ENCODE results near the gene ADGRG6. TPM values are rescaled to one million over a fixed set of nuclear protein-coding genes. Genes with fewer than 3 reads are reported as not detected.

Gene ADGRG6
- total RNA-seq, 1 donor from 2014 or later: 0.39 TPM

- no peak overlapping the region for H3K4me3 ChIP-seq
- H3K27me3 ChIP-seq: no peaks in the 10 kb centered on the region
- H4K20me1 ChIP-seq (ENCODE audit: low read depth): no peaks in the 10 kb centered on the region
- H3K79me2 ChIP-seq (ENCODE audit: low read depth): no peaks in the 10 kb centered on the region
- no peak overlapping the region for H2AFZ ChIP-seq (replicated peaks)
- Mint-ChIP-seq H3K9me3 (no peaks in the 10 kb centered on the region), H3K27me3 (ENCODE audit: insufficient read depth, low read depth) (peaks cover 2% of the 10 kb centered on the region), H3K4me1 (peaks cover 4% of the 10 kb centered on the region), H3K36me3 (no peaks in the 10 kb centered on the region), H3K4me3 (no peak overlapping the region), H3K27ac (no peak overlapping the region)
- H3K36me3 ChIP-seq: no peaks in the 10 kb centered on the region
- H3F3A ChIP-seq (ENCODE audit: low read depth): no peaks in the 10 kb centered on the region
- TF ChIP-seq CTCF (IDR thresholded peaks at IDR 0.05): no peak
- H3K27ac ChIP-seq: no peak overlapping the region
- H3K4me2 ChIP-seq: no peak overlapping the region
- H3K9me3 ChIP-seq (ENCODE audit: low read depth): no peaks in the 10 kb centered on the region
- H3K4me1 ChIP-seq: no peaks in the 10 kb centered on the region
- no peak for DNase-seq (ENCODE audit: low spot score)
- H3K9ac ChIP-seq: no peak overlapping the region
These were observed 181.2 kb downstream of the ADGRG6 start for GRCh38 chr6:142482974-142483373.

GRCh38 chr6:142485256-142485655, 183.4 kb downstream of the ADGRG6 start:
- H2AFZ ChIP-seq (replicated peaks): no peak overlapping the region

GRCh38 chr6:142489722-142490610, 188.2 kb downstream of the ADGRG6 start:
- H3K4me2 ChIP-seq: no peak overlapping the region
- Mint-ChIP-seq H3K4me3 (no peak overlapping the region), H3K36me3 (no peaks in the 10 kb centered on the region), H3K27me3 (ENCODE audit: insufficient read depth, low read depth) (no peaks in the 10 kb centered on the region), H3K9me3 (no peaks in the 10 kb centered on the region), H3K4me1 (peaks cover 4% of the 10 kb centered on the region), H3K27ac (no peak overlapping the region)
- no peak overlapping the region for H3K4me3 ChIP-seq
- H3K9ac ChIP-seq: no peak overlapping the region
- no peak for TF ChIP-seq EZH2phosphoT487 (IDR thresholded peaks at IDR 0.05)
- no peak for TF ChIP-seq CTCF (IDR thresholded peaks at IDR 0.05)
- no peak for TF ChIP-seq EZH2 (IDR thresholded peaks at IDR 0.05)
- H3K27ac ChIP-seq: no peak overlapping the region
- no peak for DNase-seq (ENCODE audit: low spot score)
- no peak overlapping the region for H2AFZ ChIP-seq (replicated peaks)
- no peaks in the 10 kb centered on the region for H4K20me1 ChIP-seq (ENCODE audit: low read depth)
- H3K27me3 ChIP-seq: no peaks in the 10 kb centered on the region
- no peaks in the 10 kb centered on the region for H3K79me2 ChIP-seq (ENCODE audit: low read depth)
- H3K9me3 ChIP-seq (ENCODE audit: low read depth): no peaks in the 10 kb centered on the region
- no peaks in the 10 kb centered on the region for H3F3A ChIP-seq (ENCODE audit: low read depth)
- H3K4me1 ChIP-seq: no peaks in the 10 kb centered on the region
- H3K36me3 ChIP-seq: no peaks in the 10 kb centered on the region

More at GRCh38 chr6:142485256-142485655, 183.4 kb downstream of the ADGRG6 start:
- H3K27me3 Mint-ChIP-seq (ENCODE audit: insufficient read depth, low read depth): peaks cover 2% of the 10 kb centered on the region
- no peaks in the 10 kb centered on the region for H3K9me3 Mint-ChIP-seq
- no peak overlapping the region for H3K4me3 Mint-ChIP-seq
- no peaks in the 10 kb centered on the region for H4K20me1 ChIP-seq (ENCODE audit: low read depth)
- H3K27ac ChIP-seq: no peak overlapping the region
- no peak for DNase-seq (ENCODE audit: low spot score)
- TF ChIP-seq CTCF (IDR thresholded peaks at IDR 0.05) (no peak), EZH2 (IDR thresholded peaks at IDR 0.05) (no peak), EZH2phosphoT487 (IDR thresholded peaks at IDR 0.05) (no peak)
- H3F3A ChIP-seq (ENCODE audit: low read depth): no peaks in the 10 kb centered on the region
- H3K79me2 ChIP-seq (ENCODE audit: low read depth): no peaks in the 10 kb centered on the region
- no peak overlapping the region for H3K9ac ChIP-seq
- no peaks in the 10 kb centered on the region for H3K36me3 Mint-ChIP-seq
- H3K4me3 ChIP-seq: no peak overlapping the region
- H3K4me2 ChIP-seq: no peak overlapping the region
- no peak overlapping the region for H3K27ac Mint-ChIP-seq
- H3K9me3 ChIP-seq (ENCODE audit: low read depth): no peaks in the 10 kb centered on the region
- no peaks in the 10 kb centered on the region for H3K27me3 ChIP-seq
- peaks cover 4% of the 10 kb centered on the region for H3K4me1 Mint-ChIP-seq
- H3K4me1 ChIP-seq: no peaks in the 10 kb centered on the region
- no peaks in the 10 kb centered on the region for H3K36me3 ChIP-seq

Other genes with a start within 250 kb of the ADGRG6 start
- gene GJE1, start 169.1 kb upstream of the ADGRG6 start, total RNA-seq (ENCODE audit: low replicate concordance): not detected in 2 replicates
- 0.09 TPM in 1 of 2 replicates, not detected in the other for gene NMBR, start 154.9 kb upstream of the ADGRG6 start, total RNA-seq (ENCODE audit: low replicate concordance)
- 69.2 and 92.6 TPM in 2 replicates for gene VTA1, start 154.7 kb upstream of the ADGRG6 start, total RNA-seq (ENCODE audit: low replicate concordance)